ENCODE data around the gene BTBD2.
"Not testable (repeated sequence)": the region's sequence is repeated elsewhere in the genome, so short reads cannot be mapped to it uniquely, and the experiment has no call there.

Gene BTBD2

GRCh38 chr19:2038284-2039088 is 23.0 kb upstream of the BTBD2 start:
- H3K4me3 ChIP-seq = no peak overlapping the region
- H3K9me3 ChIP-seq (ENCODE audit: low read depth, low read length) = no peaks in the 10 kb centered on the region; the same call in 1 of the 2 replicates
- DNase-seq (ENCODE audit: low read depth, low spot score) = no peak
- TF ChIP-seq EZH2 (IDR thresholded peaks at IDR 0.05) = no peak
- TF ChIP-seq FOXP2 (optimal IDR thresholded peaks at IDR 0.05; ENCODE audit: control extremely low read depth, extremely low read length, insufficient read depth) = no peak
- no peak for TF ChIP-seq POLR2AphosphoS5 (IDR thresholded peaks at IDR 0.05; ENCODE audit: borderline replicate concordance, low read depth, low read length)
- H3K36me3 ChIP-seq (ENCODE audit: insufficient read depth, low read length) = peaks cover 5% of the 10 kb centered on the region; the same call in 1 of the 2 replicates
- H3K27ac ChIP-seq = no peak overlapping the region
- no peak overlapping the region for H3K9ac ChIP-seq (ENCODE audit: insufficient read length)

DNA sequence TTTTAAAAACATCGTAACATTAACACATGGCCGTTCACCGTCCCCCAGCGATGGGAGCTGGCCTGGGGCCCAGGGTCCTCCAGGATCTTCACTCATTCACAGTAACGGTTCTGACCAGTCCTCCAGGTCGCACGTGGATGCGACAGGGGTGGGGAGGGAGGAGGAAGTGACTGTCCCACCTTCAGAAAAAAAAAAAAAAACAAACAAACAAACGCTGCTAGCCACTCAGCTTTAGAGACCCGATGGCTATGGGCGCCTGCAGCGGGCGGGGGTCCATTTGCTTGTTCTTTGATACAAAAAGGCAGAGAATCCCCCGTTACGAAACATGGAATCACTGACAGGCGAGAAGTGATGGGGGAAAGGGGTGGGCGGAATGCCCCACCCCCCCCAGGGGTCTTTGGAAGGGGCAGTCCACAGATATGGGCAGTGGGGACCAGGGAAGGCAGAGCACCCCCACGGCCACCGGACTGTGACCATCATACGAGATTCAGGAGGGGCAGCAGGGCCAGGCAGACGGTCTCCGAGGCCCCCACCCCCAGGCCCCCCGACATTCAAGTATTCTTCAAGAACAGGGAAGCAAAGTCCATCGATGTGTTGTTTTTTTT is 22.2 kb upstream of the BTBD2 start:
- DNase-seq (ENCODE audit: low read depth, low spot score) = no peak
- Histone ChIP-seq H3K36me3 (ENCODE audit: insufficient read depth, low read length) (peaks cover 5% of the 10 kb centered on the region; the same call in 1 of the 2 replicates), H3K4me3 (no peak overlapping the region), H3K27ac (peak overlapping the region; percentile 53; the same call in 1 of the 2 replicates), H3K9me3 (ENCODE audit: low read depth, low read length) (no peaks in the 10 kb centered on the region; the same call in 1 of the 2 replicates), H3K9ac (ENCODE audit: insufficient read length) (no peak overlapping the region)
- TF ChIP-seq FOXP2 (optimal IDR thresholded peaks at IDR 0.05; ENCODE audit: control extremely low read depth, extremely low read length, insufficient read depth) = no peak
- no peak for TF ChIP-seq POLR2AphosphoS5 (IDR thresholded peaks at IDR 0.05; ENCODE audit: borderline replicate concordance, low read depth, low read length)
- no peak for TF ChIP-seq EZH2 (IDR thresholded peaks at IDR 0.05)

DNA sequence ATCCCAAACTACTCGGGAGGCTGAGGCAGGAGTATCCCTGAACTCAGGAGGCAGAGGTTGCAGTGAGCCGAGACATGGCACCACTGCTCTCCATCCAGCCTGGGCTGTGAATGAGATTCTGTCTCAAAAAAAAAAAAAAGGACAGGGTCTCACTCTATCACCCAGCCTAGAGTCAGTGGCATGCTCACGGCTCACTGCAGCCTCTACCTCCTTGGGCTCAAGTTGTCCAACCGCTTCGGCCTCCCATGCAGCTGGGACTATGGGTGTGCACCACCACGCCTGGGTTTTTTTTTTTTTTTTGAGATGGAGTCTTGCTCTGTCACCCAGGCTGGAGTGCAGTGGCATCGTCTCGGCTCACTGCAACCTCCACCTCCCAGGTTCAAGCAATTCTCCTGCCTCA is 20.9 kb upstream of the BTBD2 start:
- H3K27ac ChIP-seq = no peak overlapping the region
- TF ChIP-seq FOXP2 (optimal IDR thresholded peaks at IDR 0.05; ENCODE audit: control extremely low read depth, extremely low read length, insufficient read depth) (no peak), POLR2AphosphoS5 (IDR thresholded peaks at IDR 0.05; ENCODE audit: borderline replicate concordance, low read depth, low read length) (no peak), EZH2 (IDR thresholded peaks at IDR 0.05) (no peak)

DNA sequence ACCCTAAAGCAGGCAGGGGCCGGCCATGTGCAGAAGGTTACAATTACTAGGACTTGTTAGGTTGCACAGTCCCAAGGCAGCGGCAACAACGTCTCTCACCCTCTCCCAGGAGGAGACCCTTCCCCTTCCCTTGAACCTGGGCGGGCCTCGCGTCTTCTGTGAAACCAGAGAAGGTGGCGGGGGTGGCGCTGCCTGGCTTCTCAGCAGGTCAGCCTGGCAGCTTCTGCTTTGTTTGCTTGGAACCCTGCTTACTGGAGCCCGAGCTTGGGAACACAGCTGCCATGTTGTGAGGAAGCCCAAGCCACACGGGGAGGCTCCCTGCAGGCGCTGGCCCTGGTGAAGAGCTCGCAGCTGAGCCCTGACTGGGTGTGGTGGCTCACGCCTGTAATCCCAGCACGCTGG is 20.1 kb upstream of the BTBD2 start:
- Histone ChIP-seq H3K27ac (no peak overlapping the region), H3K4me3 (no peak overlapping the region), H3K9me3 (ENCODE audit: low read depth, low read length) (no peaks in the 10 kb centered on the region; the same call in 1 of the 2 replicates), H3K9ac (ENCODE audit: insufficient read length) (no peak overlapping the region), H3K36me3 (ENCODE audit: insufficient read depth, low read length) (peaks cover under 1% of the 10 kb centered on the region; the same call in 1 of the 2 replicates)
- no peak for DNase-seq (ENCODE audit: low read depth, low spot score)
- TF ChIP-seq FOXP2 (optimal IDR thresholded peaks at IDR 0.05; ENCODE audit: control extremely low read depth, extremely low read length, insufficient read depth) (no peak), POLR2AphosphoS5 (IDR thresholded peaks at IDR 0.05; ENCODE audit: borderline replicate concordance, low read depth, low read length) (no peak), EZH2 (IDR thresholded peaks at IDR 0.05) (no peak)

More for the DNA sequence above, 20.9 kb upstream of the BTBD2 start:
- Histone ChIP-seq H3K9me3 (ENCODE audit: low read depth, low read length) (no peaks in the 10 kb centered on the region; the same call in 1 of the 2 replicates), H3K4me3 (no peak overlapping the region), H3K36me3 (ENCODE audit: insufficient read depth, low read length) (peaks cover 5% of the 10 kb centered on the region; the same call in 1 of the 2 replicates), H3K9ac (ENCODE audit: insufficient read length) (no peak overlapping the region)
- DNase-seq (ENCODE audit: low read depth, low spot score) = no peak

DNA sequence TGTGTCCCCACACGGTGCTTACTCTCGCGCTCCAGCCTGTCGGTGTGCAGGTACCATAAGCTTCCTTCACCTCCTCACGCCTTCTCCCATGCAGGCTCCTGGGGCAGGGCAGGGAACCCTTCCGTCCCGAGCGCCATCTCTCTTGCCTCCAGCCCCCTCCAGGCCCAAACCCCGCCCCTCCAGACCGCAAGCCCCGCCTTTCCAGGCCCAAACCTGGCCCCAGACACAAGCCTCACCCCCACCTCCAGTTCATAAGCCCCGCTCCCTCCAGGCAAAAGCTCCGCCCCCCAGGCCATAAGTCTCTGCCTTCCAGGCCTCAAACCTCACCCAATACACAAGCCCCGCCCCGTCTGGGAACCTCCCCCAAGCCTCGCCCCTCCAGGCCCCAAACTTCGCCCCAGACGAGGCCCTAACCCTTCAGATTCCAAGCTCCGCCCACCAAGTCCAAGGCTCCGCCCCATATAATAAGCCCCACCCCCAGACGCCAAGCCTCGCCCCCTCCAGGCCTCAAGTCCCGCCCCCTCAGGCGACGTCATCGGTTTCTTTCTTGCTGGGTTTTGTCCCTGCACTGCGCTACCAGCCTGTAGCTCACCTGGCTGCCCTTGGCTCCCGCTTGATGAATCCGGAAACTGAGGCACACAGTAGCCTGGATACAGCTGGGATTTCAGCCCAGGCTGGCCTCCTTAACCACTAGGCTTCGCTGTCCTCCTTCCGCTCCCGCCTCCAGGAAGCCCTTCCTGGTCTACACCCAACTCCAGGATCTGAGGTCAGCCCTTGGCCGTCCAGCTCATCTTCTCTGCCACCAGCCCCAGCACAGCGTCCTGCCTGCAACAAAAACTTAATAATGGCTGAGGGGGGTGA is 19.4 kb upstream of the BTBD2 start:
- TF ChIP-seq EZH2 (IDR thresholded peaks at IDR 0.05) = no peak
- TF ChIP-seq POLR2AphosphoS5 (IDR thresholded peaks at IDR 0.05; ENCODE audit: borderline replicate concordance, low read depth, low read length) = no peak
- no peak for TF ChIP-seq FOXP2 (optimal IDR thresholded peaks at IDR 0.05; ENCODE audit: control extremely low read depth, extremely low read length, insufficient read depth)
- Histone ChIP-seq H3K4me3 (no peak overlapping the region), H3K27ac (no peak overlapping the region), H3K36me3 (ENCODE audit: insufficient read depth, low read length) (no peaks in the 10 kb centered on the region; the same call in 1 of the 2 replicates), H3K9me3 (ENCODE audit: low read depth, low read length) (no peaks in the 10 kb centered on the region; the same call in 1 of the 2 replicates), H3K9ac (ENCODE audit: insufficient read length) (no peak overlapping the region)
- DNase-seq (ENCODE audit: low read depth, low spot score) = no peak

DNA sequence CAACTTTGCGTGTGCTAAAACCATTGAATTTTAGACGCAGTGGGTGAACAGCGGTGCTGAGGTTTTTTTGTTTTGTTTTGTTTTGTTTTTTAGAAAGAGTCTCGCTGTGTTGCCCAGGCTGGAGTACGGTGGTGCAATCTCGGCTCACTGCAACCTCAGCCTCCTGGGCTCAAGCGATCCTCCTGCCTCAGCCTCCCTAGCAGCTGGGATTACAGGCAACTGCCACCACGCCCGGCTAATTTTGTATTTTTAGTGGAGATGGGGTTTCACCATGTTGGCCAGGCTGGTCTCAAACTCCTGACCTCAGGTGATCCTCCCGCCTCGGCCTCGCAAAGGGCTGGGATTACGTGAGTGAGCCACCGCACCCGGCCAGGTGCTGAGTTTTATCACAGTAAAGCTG is 18.7 kb upstream of the BTBD2 start:
- not testable (repeated sequence) for H3K27ac ChIP-seq; DNase-seq (ENCODE audit: low read depth, low spot score); H3K9me3 ChIP-seq (ENCODE audit: low read depth, low read length)

GRCh38 chr19:2033825-2034159 is 18.3 kb upstream of the BTBD2 start:
- Histone ChIP-seq H3K4me3 (no peak overlapping the region), H3K36me3 (ENCODE audit: insufficient read depth, low read length) (no peaks in the 10 kb centered on the region; the same call in 1 of the 2 replicates), H3K9ac (ENCODE audit: insufficient read length) (no peak overlapping the region), H3K27ac (no peak overlapping the region; the same call in 1 of the 2 replicates), H3K9me3 (ENCODE audit: low read depth, low read length) (no peaks in the 10 kb centered on the region; the same call in 1 of the 2 replicates)
- no peak for TF ChIP-seq FOXP2 (optimal IDR thresholded peaks at IDR 0.05; ENCODE audit: control extremely low read depth, extremely low read length, insufficient read depth)
- no peak for TF ChIP-seq POLR2AphosphoS5 (IDR thresholded peaks at IDR 0.05; ENCODE audit: borderline replicate concordance, low read depth, low read length)
- TF ChIP-seq EZH2 (IDR thresholded peaks at IDR 0.05) = no peak
- no peak for DNase-seq (ENCODE audit: low read depth, low spot score)

More for the DNA sequence above, 18.7 kb upstream of the BTBD2 start:
- H3K4me3 ChIP-seq; H3K9ac ChIP-seq (ENCODE audit: insufficient read length); H3K36me3 ChIP-seq (ENCODE audit: insufficient read depth, low read length): not testable (repeated sequence)

Data from SK-N-MC (cell line).